ENCODE measurements around the gene RLN3.

Gene RLN3

DNA sequence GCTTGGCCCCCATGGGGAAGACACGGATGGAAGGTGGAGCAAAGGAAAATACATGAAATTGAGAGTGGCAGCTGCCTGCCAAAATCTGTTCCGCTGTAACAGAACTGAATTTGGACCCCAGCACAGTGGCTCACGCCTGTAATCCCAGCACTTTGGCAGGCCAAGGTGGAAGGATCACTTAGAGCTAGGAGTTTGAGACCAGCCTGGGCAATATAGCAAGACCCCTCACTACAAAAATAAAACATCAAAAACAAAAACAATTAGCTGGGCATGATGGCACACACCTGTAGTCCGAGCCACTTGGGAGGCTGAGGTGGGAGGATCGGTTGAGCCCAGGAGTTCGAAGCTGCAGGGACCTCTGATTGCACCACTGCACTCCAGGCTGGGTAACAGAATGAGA is 24.5 kb downstream of the RLN3 start:
- in situ Hi-C loops (cut with HindIII; ENCODE audit: low sequenced_read_pairs), result no loop called here

DNA sequence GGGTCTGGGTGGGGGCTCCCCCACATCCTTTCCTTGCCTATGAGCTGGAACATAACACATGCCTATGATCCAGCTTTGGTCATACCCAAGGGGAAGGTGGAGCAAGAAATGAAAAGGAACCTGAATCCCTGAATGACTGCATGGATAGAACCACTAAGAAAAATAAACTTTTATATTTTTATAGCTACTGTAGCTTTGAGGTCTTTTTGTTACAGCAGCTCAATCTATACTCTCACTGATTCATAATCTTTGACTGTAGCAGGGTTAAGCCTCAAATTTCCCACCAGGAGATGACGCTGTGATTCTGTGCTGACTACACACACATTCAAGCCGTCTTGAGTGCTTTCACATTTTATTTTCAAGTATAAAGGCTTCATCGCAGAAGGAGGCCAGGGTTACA is 25.1 kb downstream of the RLN3 start:
- in situ Hi-C loops (cut with HindIII; ENCODE audit: low sequenced_read_pairs), result no loop called here

DNA sequence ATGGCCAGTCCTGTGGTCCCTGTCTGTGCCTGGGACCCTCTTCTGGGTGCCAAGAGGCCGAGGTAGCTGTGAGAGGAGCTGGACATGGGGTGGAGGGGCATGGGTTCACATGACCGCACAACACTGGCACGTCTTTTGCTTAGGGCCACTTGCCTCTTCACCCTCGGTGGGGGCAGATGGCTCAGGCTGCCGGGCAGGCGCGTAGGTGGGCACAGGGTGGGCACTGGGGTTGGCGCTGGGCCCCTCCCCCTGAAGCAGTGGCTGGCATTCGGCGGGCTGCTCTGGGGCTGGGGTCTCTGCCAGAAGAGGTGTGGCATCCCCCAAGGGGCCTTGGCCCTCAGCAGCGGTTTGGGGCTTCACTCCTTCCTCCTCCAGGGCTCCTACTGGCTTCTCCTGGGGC is 25.6 kb downstream of the RLN3 start:
- in situ Hi-C loops (cut with HindIII; ENCODE audit: low sequenced_read_pairs), result no loop called here

DNA sequence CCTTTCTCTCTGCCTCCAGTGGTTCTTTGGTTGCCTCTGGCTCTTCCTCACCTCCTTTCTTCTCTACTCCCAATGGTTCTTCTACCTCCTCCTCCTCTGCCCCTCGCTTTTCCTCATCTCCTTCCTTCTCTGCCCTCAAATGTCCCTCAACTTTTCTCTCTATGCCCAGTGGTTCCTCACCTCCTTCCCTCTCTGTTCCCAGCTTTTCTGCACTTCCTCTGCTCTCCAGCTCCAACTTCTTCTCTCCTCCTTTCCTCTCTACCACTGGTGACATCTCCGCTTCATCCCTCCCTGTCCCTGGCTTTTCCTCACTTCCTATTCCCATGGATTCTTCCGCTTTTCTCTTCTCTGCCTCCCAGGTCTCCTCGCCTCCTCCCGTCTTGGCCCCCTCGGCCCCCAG is 26.2 kb downstream of the RLN3 start:
- in situ Hi-C loops (cut with HindIII; ENCODE audit: low sequenced_read_pairs), result no loop called here

GRCh38 chr19:14054721-14055120 is 26.8 kb downstream of the RLN3 start:
- in situ Hi-C loops (cut with HindIII; ENCODE audit: low sequenced_read_pairs), result no loop called here

DNA sequence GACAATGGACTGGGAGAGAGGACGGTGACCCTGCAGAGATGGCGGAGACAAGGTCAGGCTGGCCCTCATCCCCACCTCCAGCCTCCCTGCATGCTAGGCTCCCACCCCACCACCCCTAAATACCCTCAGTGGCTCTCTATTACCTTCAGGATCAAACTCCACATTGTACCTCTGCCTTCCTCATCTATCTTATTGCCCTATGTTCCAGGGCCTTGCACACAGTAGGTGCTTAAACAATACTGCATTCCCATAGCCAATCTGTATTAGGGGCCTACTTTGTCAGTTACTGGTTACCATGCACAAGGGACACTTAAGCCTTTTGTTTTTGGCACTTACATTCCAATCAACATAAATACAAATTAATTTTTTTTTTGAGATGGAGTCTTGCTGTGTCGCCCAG is 27.4 kb downstream of the RLN3 start:
- in situ Hi-C loops (cut with HindIII; ENCODE audit: low sequenced_read_pairs), result no loop called here

DNA sequence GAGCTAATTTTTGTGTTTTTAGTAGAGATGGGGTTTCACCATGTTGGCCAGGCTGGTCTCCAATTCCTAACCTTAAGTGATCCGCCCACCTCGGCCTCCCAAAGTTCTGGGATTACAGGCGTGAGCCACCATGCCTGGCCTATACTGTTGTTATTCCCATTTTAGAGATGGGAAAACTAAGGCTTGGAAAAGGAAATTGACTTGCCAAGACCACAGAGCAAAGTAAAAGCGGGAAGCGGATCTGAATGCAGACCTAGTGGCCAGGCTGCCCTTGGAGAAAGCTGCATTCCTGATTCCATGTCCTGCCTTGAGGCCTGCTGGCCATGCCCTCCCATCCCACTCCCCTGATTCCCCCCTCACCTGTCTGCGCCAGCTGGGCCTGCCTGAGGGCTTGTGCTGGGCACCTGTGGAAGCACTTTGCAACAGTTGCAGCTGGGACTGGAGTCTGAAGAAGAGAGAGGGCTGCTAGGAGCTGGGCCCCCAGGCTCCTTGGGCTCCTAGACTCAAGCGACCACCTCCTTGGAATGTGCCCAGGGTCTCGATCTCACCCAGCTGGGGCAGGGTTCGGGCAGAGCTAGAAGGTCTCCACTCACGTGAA is 28.2 kb downstream of the RLN3 start:
- in situ Hi-C loops (cut with HindIII; ENCODE audit: low sequenced_read_pairs), result no loop called here

- in situ Hi-C loops (cut with HindIII; ENCODE audit: low sequenced_read_pairs), result no loop called here
These were observed 28.9 kb downstream of the RLN3 start for GRCh38 chr19:14056741-14057356.

- in situ Hi-C loops (cut with HindIII; ENCODE audit: low sequenced_read_pairs), result no loop called here
These were observed 30.5 kb downstream of the RLN3 start for GRCh38 chr19:14058182-14059092.

- in situ Hi-C loops (cut with HindIII; ENCODE audit: low sequenced_read_pairs), result no loop called here
These were observed 31.1 kb downstream of the RLN3 start for GRCh38 chr19:14059093-14059480.

DNA sequence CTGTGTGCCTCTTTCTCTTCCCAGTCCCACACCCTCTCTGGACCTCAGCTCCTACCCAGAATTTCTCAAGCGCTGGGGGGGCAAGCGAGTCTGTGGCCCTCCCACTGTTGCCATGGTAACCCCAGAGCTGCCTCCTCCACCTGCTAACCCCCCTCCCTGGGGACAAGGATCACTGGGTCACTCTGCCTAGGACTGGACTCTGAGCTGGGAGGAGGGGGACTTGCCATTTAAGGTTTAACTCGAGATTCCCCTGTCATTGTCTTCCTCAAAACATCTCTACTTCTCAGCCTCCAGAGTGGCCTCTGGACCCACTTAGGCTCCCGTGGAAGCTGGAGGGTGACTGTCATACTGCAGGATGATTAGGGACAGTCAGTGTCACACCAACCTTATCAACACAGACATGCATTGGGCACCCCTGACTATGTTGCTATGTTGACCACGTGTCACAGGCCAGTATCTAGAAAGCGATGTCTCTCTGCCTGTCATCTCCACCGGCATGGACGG is 31.8 kb downstream of the RLN3 start:
- in situ Hi-C loops (cut with HindIII; ENCODE audit: low sequenced_read_pairs), result no loop called here

GRCh38 chr19:14061081-14061749 is 33.3 kb downstream of the RLN3 start:
- in situ Hi-C loops (cut with HindIII; ENCODE audit: low sequenced_read_pairs), result no loop called here

- in situ Hi-C loops (cut with HindIII; ENCODE audit: low sequenced_read_pairs), result no loop called here
These were observed 34.0 kb downstream of the RLN3 start, which contains the start of gene PALM3 for GRCh38 chr19:14061751-14062557. TSS of gene PALM3 (minus strand) at chr19:14062076. CDS start at chr19:14061980, 96 bp downstream.

DNA sequence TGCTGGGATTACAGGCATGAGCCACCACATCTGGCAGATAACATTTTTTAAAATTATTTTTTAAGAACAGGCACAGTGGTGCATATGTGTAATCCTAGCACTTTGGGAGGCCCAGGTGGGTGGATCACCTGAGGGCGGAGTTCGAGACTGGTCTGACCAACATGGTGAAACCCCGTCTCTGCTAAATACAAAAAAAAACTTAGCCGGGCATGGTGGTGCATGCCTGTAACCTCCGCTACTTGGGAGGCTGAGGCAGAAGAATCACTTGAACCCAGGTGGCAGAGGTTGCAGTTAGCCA is 34.6 kb downstream of the RLN3 start:
- in situ Hi-C loops (cut with HindIII; ENCODE audit: low sequenced_read_pairs), result no loop called here

GRCh38 chr19:14063105-14063504 is 35.2 kb downstream of the RLN3 start:
- in situ Hi-C loops (cut with HindIII; ENCODE audit: low sequenced_read_pairs), result no loop called here

DNA sequence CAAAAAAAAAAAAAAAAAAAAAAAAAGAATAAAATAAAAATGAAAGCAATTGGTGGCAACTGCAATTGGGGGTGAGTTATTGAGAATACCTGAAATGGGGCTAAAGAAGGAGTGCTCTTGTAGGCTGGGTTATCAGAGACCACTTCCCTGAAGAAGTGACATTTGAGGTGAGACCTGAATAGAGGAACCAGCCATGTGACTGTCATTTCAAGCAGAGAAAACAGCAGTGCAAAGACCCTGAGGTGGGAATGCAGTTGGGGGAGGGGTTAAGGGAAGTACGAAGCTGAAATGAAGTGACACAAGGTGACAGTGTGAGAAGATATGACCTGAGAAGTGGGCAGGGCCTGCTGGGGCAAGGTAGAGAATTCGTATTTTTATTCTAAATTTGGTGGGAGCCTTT is 38.2 kb downstream of the RLN3 start:
- in situ Hi-C loops (cut with HindIII; ENCODE audit: low sequenced_read_pairs), result no loop called here

DNA sequence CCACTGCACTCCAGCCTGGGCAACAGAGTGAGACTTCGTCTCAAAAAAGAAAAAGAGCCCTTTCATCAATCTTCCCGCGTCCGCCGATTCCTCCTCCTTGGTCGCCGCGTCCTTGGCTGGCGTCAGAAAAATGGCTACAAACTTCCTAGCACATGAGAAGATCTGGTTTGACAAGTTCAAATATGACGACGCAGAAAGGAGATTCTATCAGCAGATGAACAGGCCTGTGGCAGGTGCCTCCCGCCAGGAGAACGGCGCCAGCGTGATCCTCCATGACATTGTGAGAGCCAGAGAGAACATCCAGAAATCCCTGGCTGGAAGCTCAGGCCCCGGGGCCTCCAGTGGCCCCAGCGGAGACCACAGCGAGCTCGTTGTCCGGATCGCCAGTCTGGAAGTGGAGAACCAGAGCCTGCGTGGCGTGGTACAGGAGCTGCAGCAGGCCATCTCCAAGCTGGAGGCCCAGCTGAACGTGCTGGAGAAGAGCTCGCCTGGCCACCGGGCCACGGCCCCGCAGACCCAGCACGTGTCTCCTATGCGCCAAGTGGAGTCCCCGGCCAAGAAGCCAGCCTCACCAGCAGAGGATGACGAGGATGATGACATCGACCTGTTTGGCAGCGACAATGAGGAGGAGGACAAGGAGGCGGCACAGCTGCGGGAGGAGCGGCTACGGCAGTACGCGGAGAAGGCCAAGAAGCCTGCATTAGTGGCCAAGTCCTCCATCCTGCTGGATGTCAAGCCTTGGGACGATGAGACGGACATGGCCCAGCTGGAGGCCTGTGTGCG is 42.5 kb downstream of the RLN3 start:
- in situ Hi-C loops (cut with HindIII; ENCODE audit: low sequenced_read_pairs), result no loop called here

GRCh38 chr19:14072535-14073260 is 44.8 kb downstream of the RLN3 start, which contains the start of gene MISP3:
TSS of gene MISP3 (plus strand) at chr19:14072786. CDS start at chr19:14073310, 524 bp downstream.
- in situ Hi-C loops (cut with HindIII; ENCODE audit: low sequenced_read_pairs), result no loop called here
